KBM-7 (cell line): Measurements from ENCODE around the gene MTHFSD.

Experiments used
- DNase-seq: peaks from one replicate; pipeline ENCODE4 v3.0.0-alpha.2; 2015
- in situ Hi-C: fragments of 300-500 bp; cut with MboI; formaldehyde crosslinking; loops from 2 replicates; pipeline ENCODE4 v1.14.3; 2020; ENCODE audit warnings: low sequenced_read_pairs, low pct_unique_long_range_greater_than_20kb, mixed read lengths

The MTHFSD gene

GRCh38 chr16:86572606-86573005 lies 17.6 kb upstream of the MTHFSD start:
- in situ Hi-C loops: loop anchor here (25.0 kb wide), 1 partner anchor 490 kb away; no protein-coding TSS in a partner anchor
- no peak for DNase-seq

GRCh38 chr16:86572041-86572521 lies 17.0 kb upstream of the MTHFSD start:
- no peak for DNase-seq
- in situ Hi-C loops: loop anchor here (25.0 kb wide), 1 partner anchor 490 kb away; no protein-coding TSS in a partner anchor

GRCh38 chr16:86571530-86571915 lies 16.5 kb upstream of the MTHFSD start:
- no peak for DNase-seq
- in situ Hi-C loops: loop anchor here (25.0 kb wide), 1 partner anchor 491 kb away; no protein-coding TSS in a partner anchor

DNA sequence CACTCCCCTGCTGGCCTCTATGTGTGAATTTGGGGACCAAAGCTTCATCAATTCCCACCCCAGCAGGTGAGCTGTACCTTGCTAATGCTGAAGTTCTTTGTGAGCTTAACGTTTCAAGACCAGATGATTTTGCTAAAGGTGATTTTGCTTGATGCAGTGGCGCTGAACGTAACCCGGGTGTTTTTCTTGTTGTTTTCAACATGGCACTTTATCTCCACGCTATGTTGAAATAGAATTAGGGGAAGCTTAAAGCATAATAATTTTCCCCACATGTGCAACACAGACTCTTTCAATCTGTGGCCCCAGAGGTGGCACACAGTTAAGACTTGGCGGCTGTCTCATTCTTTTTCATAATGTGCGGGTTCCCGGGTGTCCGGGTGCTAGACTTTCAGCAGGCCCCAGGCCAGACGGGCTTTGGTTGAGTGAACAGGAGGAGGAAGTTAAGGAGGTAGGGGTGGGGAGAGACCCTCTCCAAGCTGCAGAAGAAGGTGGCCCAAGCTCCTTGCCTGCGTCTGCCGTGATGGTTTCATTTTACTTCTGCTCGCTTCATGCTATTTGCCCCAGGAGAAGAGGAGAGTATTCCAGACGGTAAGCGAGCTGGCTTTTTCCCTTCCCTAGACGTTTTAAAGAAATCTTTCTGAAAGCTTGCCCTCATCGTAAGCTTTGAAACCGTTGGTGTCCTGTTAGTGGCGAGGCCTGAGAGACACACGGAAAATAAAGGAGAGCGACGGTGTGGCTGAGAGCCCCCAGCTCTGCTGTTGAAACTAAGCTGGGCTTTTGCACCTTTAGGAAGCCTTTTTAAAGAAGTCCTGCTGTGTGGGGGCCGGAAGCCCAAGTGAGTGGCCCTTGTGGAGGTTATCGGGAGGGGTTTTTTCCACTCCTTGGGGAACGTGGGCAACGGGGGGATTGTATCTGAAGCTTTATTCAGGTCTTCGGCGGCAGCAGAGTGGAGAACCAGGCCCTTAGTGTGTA lies 15.8 kb upstream of the MTHFSD start:
- DNase-seq: no peak

GRCh38 chr16:86569701-86570447 lies 14.8 kb upstream of the MTHFSD start:
- no peak for DNase-seq
- in situ Hi-C loops: loop anchor here (25.0 kb wide), 1 partner anchor 492 kb away; no protein-coding TSS in a partner anchor

More for the DNA sequence above, 15.8 kb upstream of the MTHFSD start:
- in situ Hi-C loops: loop anchor here (25.0 kb wide), 1 partner anchor 491 kb away; no protein-coding TSS in a partner anchor

DNA sequence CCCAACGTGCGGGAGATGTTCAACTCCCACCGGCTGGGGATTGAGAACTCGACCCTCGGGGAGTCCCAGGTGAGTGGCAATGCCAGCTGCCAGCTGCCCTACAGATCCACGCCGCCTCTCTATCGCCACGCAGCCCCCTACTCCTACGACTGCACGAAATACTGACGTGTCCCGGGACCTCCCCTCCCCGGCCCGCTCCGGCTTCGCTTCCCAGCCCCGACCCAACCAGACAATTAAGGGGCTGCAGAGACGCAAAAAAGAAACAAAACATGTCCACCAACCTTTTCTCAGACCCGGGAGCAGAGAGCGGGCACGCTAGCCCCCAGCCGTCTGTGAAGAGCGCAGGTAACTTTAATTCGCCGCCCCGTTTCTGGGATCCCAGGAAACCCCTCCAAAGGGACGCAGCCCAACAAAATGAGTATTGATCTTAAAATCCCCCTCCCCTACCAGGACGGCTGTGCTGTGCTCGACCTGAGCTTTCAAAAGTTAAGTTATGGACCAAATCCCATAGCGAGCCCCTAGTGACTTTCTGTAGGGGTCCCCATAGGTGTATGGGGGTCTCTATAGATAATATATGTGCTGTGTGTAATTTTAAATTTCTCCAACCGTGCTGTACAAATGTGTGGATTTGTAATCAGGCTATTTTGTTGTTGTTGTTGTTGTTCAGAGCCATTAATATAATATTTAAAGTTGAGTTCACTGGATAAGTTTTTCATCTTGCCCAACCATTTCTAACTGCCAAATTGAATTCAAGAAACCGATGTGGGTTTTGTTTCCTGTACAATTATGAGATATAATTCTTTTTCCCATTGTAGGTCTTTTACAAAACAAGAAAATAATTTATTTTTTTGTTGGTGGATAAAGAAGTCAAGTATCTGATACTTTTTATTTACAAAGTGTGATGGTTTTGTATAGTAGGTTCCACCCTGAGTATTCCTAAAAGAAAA lies 13.9 kb upstream of the MTHFSD start:
- in situ Hi-C loops: loop anchor here (25.0 kb wide), 1 partner anchor 493 kb away; no protein-coding TSS in a partner anchor
- DNase-seq: no peak

DNA sequence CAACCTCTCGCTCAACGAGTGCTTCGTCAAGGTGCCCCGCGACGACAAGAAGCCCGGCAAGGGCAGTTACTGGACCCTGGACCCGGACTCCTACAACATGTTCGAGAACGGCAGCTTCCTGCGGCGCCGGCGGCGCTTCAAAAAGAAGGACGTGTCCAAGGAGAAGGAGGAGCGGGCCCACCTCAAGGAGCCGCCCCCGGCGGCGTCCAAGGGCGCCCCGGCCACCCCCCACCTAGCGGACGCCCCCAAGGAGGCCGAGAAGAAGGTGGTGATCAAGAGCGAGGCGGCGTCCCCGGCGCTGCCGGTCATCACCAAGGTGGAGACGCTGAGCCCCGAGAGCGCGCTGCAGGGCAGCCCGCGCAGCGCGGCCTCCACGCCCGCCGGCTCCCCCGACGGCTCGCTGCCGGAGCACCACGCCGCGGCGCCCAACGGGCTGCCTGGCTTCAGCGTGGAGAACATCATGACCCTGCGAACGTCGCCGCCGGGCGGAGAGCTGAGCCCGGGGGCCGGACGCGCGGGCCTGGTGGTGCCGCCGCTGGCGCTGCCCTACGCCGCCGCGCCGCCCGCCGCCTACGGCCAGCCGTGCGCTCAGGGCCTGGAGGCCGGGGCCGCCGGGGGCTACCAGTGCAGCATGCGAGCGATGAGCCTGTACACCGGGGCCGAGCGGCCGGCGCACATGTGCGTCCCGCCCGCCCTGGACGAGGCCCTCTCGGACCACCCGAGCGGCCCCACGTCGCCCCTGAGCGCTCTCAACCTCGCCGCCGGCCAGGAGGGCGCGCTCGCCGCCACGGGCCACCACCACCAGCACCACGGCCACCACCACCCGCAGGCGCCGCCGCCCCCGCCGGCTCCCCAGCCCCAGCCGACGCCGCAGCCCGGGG lies 12.9 kb upstream of the MTHFSD start:
- in situ Hi-C loops: loop anchor here (25.0 kb wide), 1 partner anchor 494 kb away; no protein-coding TSS in a partner anchor
- no peak for DNase-seq

GRCh38 chr16:86566966-86567700 lies 12.1 kb upstream of the MTHFSD start:
- DNase-seq: no peak
- in situ Hi-C loops: loop anchor here (25.0 kb wide), 1 partner anchor 495 kb away; no protein-coding TSS in a partner anchor

DNA sequence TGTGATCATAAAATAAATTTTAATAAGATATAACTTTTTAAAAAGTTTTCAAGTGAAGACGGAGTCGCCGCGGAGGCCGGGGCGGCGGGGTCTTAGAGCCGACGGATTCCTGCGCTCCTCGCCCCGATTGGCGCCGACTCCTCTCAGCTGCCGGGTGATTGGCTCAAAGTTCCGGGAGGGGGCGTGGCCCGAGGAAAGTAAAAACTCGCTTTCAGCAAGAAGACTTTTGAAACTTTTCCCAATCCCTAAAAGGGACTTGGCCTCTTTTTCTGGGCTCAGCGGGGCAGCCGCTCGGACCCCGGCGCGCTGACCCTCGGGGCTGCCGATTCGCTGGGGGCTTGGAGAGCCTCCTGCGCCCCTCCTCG lies 11.5 kb upstream of the MTHFSD start, which contains the start of gene FOXC2:
FOXC2 (plus strand) TSS at position 229 of the 365 bp plus-strand sequence. CDS start 507 bp downstream, outside the sequence.
- no peak for DNase-seq
- in situ Hi-C loops: loop anchor here (25.0 kb wide), 1 partner anchor 496 kb away; no protein-coding TSS in a partner anchor

DNA sequence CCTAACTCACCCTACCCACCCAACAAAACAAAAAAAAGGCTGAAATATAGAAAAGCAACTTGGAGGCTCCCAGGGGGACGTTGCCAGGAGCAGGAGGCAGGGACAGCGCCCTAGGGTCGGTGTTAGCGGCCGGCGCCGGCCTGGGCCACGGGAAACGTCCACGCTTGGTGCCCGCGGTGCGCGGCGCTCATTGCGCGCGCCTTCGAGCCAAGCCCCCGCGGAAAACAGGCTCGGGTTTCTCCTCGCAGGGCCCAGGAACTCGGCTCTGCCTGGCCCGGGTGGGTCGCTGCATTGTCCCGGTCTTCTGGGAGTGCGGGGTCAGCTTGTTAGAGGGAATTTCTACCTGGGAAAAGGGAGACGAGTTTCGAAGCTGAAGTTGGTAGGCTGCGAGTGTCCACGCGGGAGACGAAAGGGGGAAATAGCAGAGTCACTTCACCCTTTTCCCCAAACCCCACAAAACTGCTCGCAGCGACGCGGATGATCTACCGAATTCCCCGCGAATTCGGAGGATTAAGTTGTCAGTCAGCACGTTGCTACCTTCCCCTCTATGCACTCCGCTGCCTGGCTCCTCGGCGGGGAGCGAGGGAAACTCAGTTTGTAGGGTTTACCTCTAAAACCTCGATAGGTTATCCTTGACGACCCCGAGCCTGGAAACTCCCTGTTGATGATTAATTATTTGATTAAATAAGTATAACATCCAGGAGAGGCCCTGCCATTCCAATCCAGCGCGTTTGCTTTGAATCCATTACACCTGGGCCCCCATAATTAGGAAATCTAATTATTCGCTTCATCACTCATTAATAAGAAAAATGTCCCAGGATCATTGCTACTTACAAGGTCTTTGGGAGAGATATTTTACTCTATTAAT lies 10.8 kb upstream of the MTHFSD start:
- DNase-seq: no peak
- in situ Hi-C loops: loop anchor here (25.0 kb wide), 1 partner anchor 496 kb away; no protein-coding TSS in a partner anchor

DNA sequence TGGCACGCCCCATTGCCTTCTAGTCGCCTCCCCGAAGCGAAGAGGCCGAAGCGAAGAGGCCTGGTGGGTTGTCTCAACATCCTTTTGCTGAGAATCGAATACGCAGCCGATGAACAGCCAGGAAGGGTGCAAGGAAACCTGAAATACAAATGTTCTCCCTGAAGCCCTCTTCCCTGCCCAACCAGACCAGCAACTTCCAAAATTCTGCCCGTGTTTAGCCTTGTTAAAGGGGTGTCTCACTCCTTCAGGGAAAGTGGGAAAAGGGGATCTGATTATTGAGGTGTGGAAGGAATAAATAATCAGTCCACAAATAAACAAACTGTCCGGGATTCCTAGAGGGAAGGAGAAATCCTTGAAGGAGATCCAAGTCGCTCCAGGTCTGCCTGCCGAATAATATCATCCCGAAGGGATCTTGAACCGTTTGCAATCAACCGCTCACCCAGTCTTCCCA lies 10.2 kb upstream of the MTHFSD start:
- in situ Hi-C loops: loop anchor here (25.0 kb wide), 1 partner anchor 497 kb away; no protein-coding TSS in a partner anchor
- DNase-seq: no peak

GRCh38 chr16:86563469-86564345 lies 8.7 kb upstream of the MTHFSD start:
- peak; percentile 92 for DNase-seq
- in situ Hi-C loops: loop anchor here (25.0 kb wide), 1 partner anchor 499 kb away; no protein-coding TSS in a partner anchor

- no peak for DNase-seq
- in situ Hi-C loops: loop anchor here (25.0 kb wide), 1 partner anchor 500 kb away; no protein-coding TSS in a partner anchor
Observed at GRCh38 chr16:86562356-86562755, 7.3 kb upstream of the MTHFSD start.

- in situ Hi-C loops: loop anchor here (25.0 kb wide), 1 partner anchor 502 kb away; no protein-coding TSS in a partner anchor
- DNase-seq: no peak
Observed at GRCh38 chr16:86559802-86560305, 4.8 kb upstream of the MTHFSD start.
